Prostate gland (tissue), 2 donors: Measurements from ENCODE around the gene C6orf52.

Experiments
- CTCF ChIP-seq, 4 experiments: fragments of 200-600 bp in 2 of 4; fragments of 450-650 bp in 2 of 4; sonication (generic) in 2 of 4; IDR thresholded peaks; 1 replicate in 3 of 4; 2 replicates in 1 of 4; pipeline ENCODE4 v1.5.1; 2016 to 2019; ENCODE audit warnings: antibody characterized with exemption in 4 of 4, mild to moderate bottlenecking in 2 of 4, moderate library complexity in 2 of 4
- POLR2A ChIP-seq: fragments of 450-650 bp; IDR thresholded peaks from one replicate; pipeline ENCODE4 v1.6.1; 2016; ENCODE audit warnings: antibody characterized with exemption, mild to moderate bottlenecking

GRCh38 chr6:10668126-10668917, 26.1 kb downstream of the C6orf52 start:
- TF ChIP-seq POLR2A (no peak), CTCF (IDR thresholded peaks at IDR 0.05) (no peak)
